HCT116 (cell line): ENCODE results near the gene IGLL5.

Experiments
- ATF3 ChIP-seq: IDR thresholded peaks from 2 replicates; pipeline ENCODE4 v1.6.1; 2012
- CEBPB ChIP-seq: IDR thresholded peaks from 2 replicates; pipeline ENCODE4 v1.6.1; 2012; ENCODE audit warnings: low read depth
- CTCF ChIP-seq, 3 experiments: fragments of 200-600 bp in 1 of 3; sonication (generic) in 1 of 3; IDR thresholded peaks in 2 of 3; conservative IDR thresholded peaks in 1 of 3; 2 replicates each; pipeline ENCODE4 v1.5.1; 2012 to 2017; ENCODE audit warnings: low read depth in 2 of 3, low read length in 2 of 3, antibody characterized with exemption in 1 of 3, borderline replicate concordance in 1 of 3, control low read depth in 1 of 3, mild to moderate bottlenecking in 1 of 3, mixed read lengths in 1 of 3, mixed run types in 1 of 3, moderate library complexity in 1 of 3; ENCODE audit not compliant: insufficient read depth in 1 of 3
- EZH2 ChIP-seq: fragments of 200-600 bp; sonication (generic); IDR thresholded peaks from 2 replicates; pipeline ENCODE4 v1.6.1; 2017; ENCODE audit warnings: antibody characterized with exemption, mixed run types
- EZH2phosphoT487 ChIP-seq: fragments of 200-600 bp; IDR thresholded peaks from 2 replicates; pipeline ENCODE4 v1.6.1; 2018; ENCODE audit warnings: antibody characterized with exemption, borderline replicate concordance
- JUND ChIP-seq: IDR thresholded peaks from 2 replicates; pipeline ENCODE4 v1.6.1; 2012
- MAX ChIP-seq: IDR thresholded peaks from 2 replicates; pipeline ENCODE4 v1.6.1; 2012
- POLR2A ChIP-seq: IDR thresholded peaks from 2 replicates; pipeline ENCODE4 v1.7.0; 2011; ENCODE audit warnings: borderline replicate concordance; ENCODE audit not compliant: insufficient read depth, insufficient read length; ENCODE audit errors: extremely low read depth
- POLR2AphosphoS5 ChIP-seq: IDR thresholded peaks from 2 replicates; pipeline ENCODE4 v1.6.1; 2011; ENCODE audit warnings: mild to moderate bottlenecking, low read depth, low read length, moderate library complexity
- SIN3A ChIP-seq: IDR thresholded peaks from 2 replicates; pipeline ENCODE4 v1.6.1; 2012; ENCODE audit warnings: low read depth
- SRF ChIP-seq: IDR thresholded peaks from 2 replicates; pipeline ENCODE4 v1.6.1; 2012; ENCODE audit warnings: low read depth
- ZFX ChIP-seq: fragments of 450-650 bp; IDR thresholded peaks from 2 replicates; pipeline ENCODE4 v1.6.1; 2017
- TF ChIP-seq, protein P1 (sequence below): IDR thresholded peaks from 2 replicates; pipeline ENCODE4 v1.6.1; 2011; ENCODE audit warnings: mild to moderate bottlenecking, low read length, moderate library complexity; ENCODE audit not compliant: insufficient replicate concordance; ENCODE audit errors: extremely low read depth

GRCh38 chr22:22932512-22932941 is 44.9 kb downstream of the IGLL5 start:
- TF ChIP-seq POLR2AphosphoS5 (no peak), SRF (no peak), JUND (no peak), MAX (no peak), CTCF (IDR thresholded peaks at IDR 0.05 in 2 of 3, conservative IDR thresholded peaks at IDR 0.05 in 1 of 3; ENCODE audit: borderline replicate concordance in 1 of 3, insufficient read depth in 1 of 3, low read depth in 2 of 3, low read length in 2 of 3) (no peak), POLR2A (no peak), CEBPB (no peak), ZFX (no peak), EZH2 (no peak), SIN3A (no peak), EZH2phosphoT487 (no peak), ATF3 (no peak)
- TF ChIP-seq, protein P1, sequence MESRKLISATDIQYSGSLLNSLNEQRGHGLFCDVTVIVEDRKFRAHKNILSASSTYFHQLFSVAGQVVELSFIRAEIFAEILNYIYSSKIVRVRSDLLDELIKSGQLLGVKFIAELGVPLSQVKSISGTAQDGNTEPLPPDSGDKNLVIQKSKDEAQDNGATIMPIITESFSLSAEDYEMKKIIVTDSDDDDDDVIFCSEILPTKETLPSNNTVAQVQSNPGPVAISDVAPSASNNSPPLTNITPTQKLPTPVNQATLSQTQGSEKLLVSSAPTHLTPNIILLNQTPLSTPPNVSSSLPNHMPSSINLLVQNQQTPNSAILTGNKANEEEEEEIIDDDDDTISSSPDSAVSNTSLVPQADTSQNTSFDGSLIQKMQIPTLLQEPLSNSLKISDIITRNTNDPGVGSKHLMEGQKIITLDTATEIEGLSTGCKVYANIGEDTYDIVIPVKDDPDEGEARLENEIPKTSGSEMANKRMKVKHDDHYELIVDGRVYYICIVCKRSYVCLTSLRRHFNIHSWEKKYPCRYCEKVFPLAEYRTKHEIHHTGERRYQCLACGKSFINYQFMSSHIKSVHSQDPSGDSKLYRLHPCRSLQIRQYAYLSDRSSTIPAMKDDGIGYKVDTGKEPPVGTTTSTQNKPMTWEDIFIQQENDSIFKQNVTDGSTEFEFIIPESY, result no peak
